Measurements from ENCODE around the gene SET. TPM values are rescaled to one million over a fixed set of nuclear protein-coding genes. Genes with fewer than 3 reads are reported as not detected.

Gene SET
- total RNA-seq, 1 donor from 2014 or later = 197 TPM

- Histone ChIP-seq H3K27me3 (ENCODE audit: low read depth) (no peaks in the 10 kb centered on the region), H3K27ac (no peak overlapping the region), H3K9me3 (no peaks in the 10 kb centered on the region), H3K4me3 (no peak overlapping the region), H3K36me3 (peaks cover 12% of the 10 kb centered on the region), H3K4me1 (peaks cover 12% of the 10 kb centered on the region)
- intact Hi-C loops (cut with DNase I) = no loop called here
- ATAC-seq = no peak
- TF ChIP-seq, protein P1, sequence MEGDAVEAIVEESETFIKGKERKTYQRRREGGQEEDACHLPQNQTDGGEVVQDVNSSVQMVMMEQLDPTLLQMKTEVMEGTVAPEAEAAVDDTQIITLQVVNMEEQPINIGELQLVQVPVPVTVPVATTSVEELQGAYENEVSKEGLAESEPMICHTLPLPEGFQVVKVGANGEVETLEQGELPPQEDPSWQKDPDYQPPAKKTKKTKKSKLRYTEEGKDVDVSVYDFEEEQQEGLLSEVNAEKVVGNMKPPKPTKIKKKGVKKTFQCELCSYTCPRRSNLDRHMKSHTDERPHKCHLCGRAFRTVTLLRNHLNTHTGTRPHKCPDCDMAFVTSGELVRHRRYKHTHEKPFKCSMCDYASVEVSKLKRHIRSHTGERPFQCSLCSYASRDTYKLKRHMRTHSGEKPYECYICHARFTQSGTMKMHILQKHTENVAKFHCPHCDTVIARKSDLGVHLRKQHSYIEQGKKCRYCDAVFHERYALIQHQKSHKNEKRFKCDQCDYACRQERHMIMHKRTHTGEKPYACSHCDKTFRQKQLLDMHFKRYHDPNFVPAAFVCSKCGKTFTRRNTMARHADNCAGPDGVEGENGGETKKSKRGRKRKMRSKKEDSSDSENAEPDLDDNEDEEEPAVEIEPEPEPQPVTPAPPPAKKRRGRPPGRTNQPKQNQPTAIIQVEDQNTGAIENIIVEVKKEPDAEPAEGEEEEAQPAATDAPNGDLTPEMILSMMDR (IDR thresholded peaks at IDR 0.05) = no peak
- peak; percentile 35 for DNase-seq
These were observed 16.3 kb downstream of the SET start for GRCh38 chr9:128705051-128705965.

DNA sequence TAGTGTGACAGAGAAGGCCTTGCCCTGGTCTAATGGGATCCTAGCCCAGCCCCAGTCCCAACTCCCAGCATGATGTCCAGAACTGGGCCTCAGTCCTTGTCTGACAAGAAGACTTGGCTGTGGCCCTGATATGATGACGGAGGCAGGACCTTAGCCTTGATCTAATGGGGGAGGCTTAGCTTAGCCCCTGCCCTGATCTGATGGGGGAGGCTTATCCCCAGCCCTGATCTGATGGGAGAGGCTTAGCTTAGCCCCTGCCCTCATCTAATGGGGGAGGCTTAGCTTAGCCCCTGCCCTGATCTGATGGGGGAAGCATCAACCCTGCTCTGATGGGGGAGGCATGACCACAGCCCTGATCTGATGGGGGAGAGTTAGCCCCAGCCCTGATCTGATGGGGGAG lies 17.0 kb downstream of the SET start:
- Histone ChIP-seq H3K36me3 (peaks cover 12% of the 10 kb centered on the region), H3K4me1 (peaks cover 12% of the 10 kb centered on the region), H3K4me3 (no peak overlapping the region), H3K27me3 (ENCODE audit: low read depth) (no peaks in the 10 kb centered on the region), H3K9me3 (no peaks in the 10 kb centered on the region), H3K27ac (no peak overlapping the region)
- TF ChIP-seq, protein P1 (IDR thresholded peaks at IDR 0.05) = no peak
- DNase-seq = peak; percentile 8
- intact Hi-C loops (cut with DNase I) = no loop called here
- no peak for ATAC-seq

- DNase-seq (peak; percentile 44), ATAC-seq (no peak)
- Histone ChIP-seq H3K4me1 (peaks cover 8% of the 10 kb centered on the region), H3K27ac (no peak overlapping the region), H3K4me3 (no peak overlapping the region), H3K9me3 (no peaks in the 10 kb centered on the region), H3K36me3 (peaks cover 12% of the 10 kb centered on the region), H3K27me3 (ENCODE audit: low read depth) (no peaks in the 10 kb centered on the region)
- intact Hi-C loops (cut with DNase I) = no loop called here
- TF ChIP-seq, protein P1 (IDR thresholded peaks at IDR 0.05) = no peak
These were observed 17.8 kb downstream of the SET start for GRCh38 chr9:128706671-128707381.

GRCh38 chr9:128707446-128707845 lies 18.4 kb downstream of the SET start:
- no peak overlapping the region for H3K4me3 ChIP-seq
- H3K4me1 ChIP-seq = peaks cover 8% of the 10 kb centered on the region
- ATAC-seq (no peak), DNase-seq (no peak)
- H3K9me3 ChIP-seq = no peaks in the 10 kb centered on the region
- no peaks in the 10 kb centered on the region for H3K27me3 ChIP-seq (ENCODE audit: low read depth)
- intact Hi-C loops (cut with DNase I) = no loop called here
- TF ChIP-seq, protein P1 (IDR thresholded peaks at IDR 0.05) = no peak
- H3K27ac ChIP-seq = no peak overlapping the region
- H3K36me3 ChIP-seq = peaks cover 12% of the 10 kb centered on the region

DNA sequence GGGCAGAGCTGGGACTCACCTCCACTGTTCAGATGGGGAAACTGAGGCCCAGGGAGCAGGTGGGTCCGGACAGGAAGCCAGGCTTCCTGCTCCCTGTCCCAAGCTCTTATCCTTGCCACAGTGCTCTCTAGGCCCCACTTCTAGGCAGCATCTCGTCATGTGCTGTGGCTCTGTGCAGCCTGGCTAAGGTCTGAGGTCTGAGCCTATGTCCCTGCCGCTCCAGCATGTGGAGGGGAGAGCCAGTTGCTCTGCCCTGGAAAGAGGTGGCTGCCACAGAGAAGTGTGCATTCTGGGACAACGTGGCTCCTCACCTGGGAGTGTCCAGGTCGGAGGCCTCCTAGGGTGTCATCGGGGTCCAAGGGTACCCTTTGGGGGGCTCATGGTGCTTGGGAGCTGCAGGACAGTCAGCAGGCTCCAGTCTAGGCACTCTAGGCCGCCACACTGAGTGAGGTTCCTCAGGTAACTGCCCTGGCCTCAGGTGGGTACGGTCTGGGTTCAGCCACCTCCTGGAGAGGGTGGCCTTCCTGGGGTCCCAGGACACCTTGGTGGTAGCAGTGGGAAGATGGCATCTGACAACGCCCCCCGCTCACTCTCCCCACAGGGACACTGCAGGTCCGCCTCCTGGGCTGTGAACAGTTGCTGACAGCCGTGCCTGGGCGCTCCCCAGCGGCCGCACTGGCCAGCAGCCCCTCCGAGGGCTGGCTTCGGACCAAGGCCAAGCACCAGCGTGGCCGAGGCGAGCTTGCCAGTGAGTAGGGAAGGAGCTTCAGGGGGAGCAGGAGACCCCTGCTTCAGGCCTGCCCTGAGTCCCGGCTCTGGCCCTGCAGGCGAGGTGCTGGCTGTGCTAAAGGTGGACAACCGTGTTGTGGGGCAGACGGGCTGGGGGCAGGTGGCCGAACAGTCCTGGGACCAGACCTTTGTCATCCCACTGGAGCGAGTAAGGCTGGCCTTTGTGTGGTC lies 23.7 kb downstream of the SET start:
- intact Hi-C loops (cut with DNase I) = no loop called here
- Histone ChIP-seq H3K4me1 (no peaks in the 10 kb centered on the region), H3K4me3 (no peak overlapping the region), H3K27ac (no peak overlapping the region), H3K27me3 (ENCODE audit: low read depth) (no peaks in the 10 kb centered on the region), H3K36me3 (peaks cover 15% of the 10 kb centered on the region), H3K9me3 (no peaks in the 10 kb centered on the region)
- ATAC-seq (no peak), DNase-seq (peak; percentile 39)
- TF ChIP-seq, protein P1 (IDR thresholded peaks at IDR 0.05) = no peak

All from lower lobe of right lung (tissue), 2 donors.